SKM-1 (cell line): Measurements from ENCODE around the gene PNKD.
A peak's percentile ranks its signal among the peaks of the same experiment; 100 is the strongest.

ENCODE experiments used
- DNase-seq: peaks from one replicate; lab custom pipeline; 2025; ENCODE audit not compliant: unreplicated experiment; lab: John Stamatoyannopoulos, UW

Gene PNKD

GRCh38 chr2:218368621-218369153 lies 98.4 kb downstream of the PNKD start:
- no peak for DNase-seq

GRCh38 chr2:218369330-218369729 lies 99.0 kb downstream of the PNKD start:
- no peak for DNase-seq

- peak; percentile 98 for DNase-seq
Measured at GRCh38 chr2:218370410-218371063, 100.2 kb downstream of the PNKD start.

- no peak for DNase-seq
Measured at GRCh38 chr2:218371983-218372350, 101.6 kb downstream of the PNKD start.

- DNase-seq = no peak
Measured at GRCh38 chr2:218374795-218375194, 104.5 kb downstream of the PNKD start.

GRCh38 chr2:218375212-218375611 lies 104.9 kb downstream of the PNKD start:
- no peak for DNase-seq

GRCh38 chr2:218378053-218378452 lies 107.7 kb downstream of the PNKD start:
- DNase-seq = no peak

GRCh38 chr2:218381916-218382366 lies 111.6 kb downstream of the PNKD start, which contains the start of gene SLC11A1:
TSS of gene SLC11A1 (plus strand) at chr2:218382273. CDS start at chr2:218382369, 96 bp downstream.
- DNase-seq = peak; percentile 37

- no peak for DNase-seq
Measured at GRCh38 chr2:218382785-218383184, 112.5 kb downstream of the PNKD start.

- DNase-seq = no peak
Measured at GRCh38 chr2:218383892-218384519, 113.7 kb downstream of the PNKD start.

- DNase-seq = no peak
Measured at GRCh38 chr2:218384975-218385374, 114.7 kb downstream of the PNKD start.

- DNase-seq = no peak
Measured at GRCh38 chr2:218386505-218387368, 116.4 kb downstream of the PNKD start.

GRCh38 chr2:218387369-218388194 lies 117.3 kb downstream of the PNKD start:
- no peak for DNase-seq

GRCh38 chr2:218389333-218390150 lies 119.2 kb downstream of the PNKD start:
- no peak for DNase-seq

GRCh38 chr2:218391202-218391601 lies 120.9 kb downstream of the PNKD start:
- DNase-seq = no peak

GRCh38 chr2:218392459-218392858 lies 122.1 kb downstream of the PNKD start:
- no peak for DNase-seq

GRCh38 chr2:218392891-218393462 lies 122.7 kb downstream of the PNKD start:
- DNase-seq = no peak

GRCh38 chr2:218393750-218394290 lies 123.5 kb downstream of the PNKD start:
- peak; percentile 41 for DNase-seq
